Endodermal cell (in vitro differentiated cells): Measurements from ENCODE around the gene KCNAB3. TPM values are rescaled to one million over a fixed set of nuclear protein-coding genes. Genes with fewer than 3 reads are reported as not detected.
A peak's percentile ranks its signal among the peaks of the same experiment; 100 is the strongest.

Experiments
- DNase-seq: peaks from one replicate; pipeline ENCODE4 v3.0.0-alpha.2; 2017
- H3K27ac ChIP-seq: 2 replicates; pipeline ENCODE4 v1.5.1; 2013; ENCODE audit warnings: mild to moderate bottlenecking, low read depth, low read length, moderate library complexity
- H3K27me3 ChIP-seq: 2 replicates; pipeline ENCODE4 v1.6.1; 2013; ENCODE audit warnings: mild to moderate bottlenecking, low read length, moderate library complexity; ENCODE audit not compliant: insufficient read depth, control insufficient read depth, poor library complexity, severe bottlenecking
- H3K36me3 ChIP-seq: 2 replicates; pipeline ENCODE4 v1.7.0; 2013; ENCODE audit warnings: mild to moderate bottlenecking, low read length, moderate library complexity; ENCODE audit not compliant: control insufficient read depth, insufficient read depth
- H3K4me1 ChIP-seq: one replicate; pipeline ENCODE4 v1.7.0; 2013; ENCODE audit warnings: low read length; ENCODE audit not compliant: control insufficient read depth, insufficient read depth
- H3K4me3 ChIP-seq: 2 replicates; pipeline ENCODE4 v1.5.1; 2013; ENCODE audit warnings: mild to moderate bottlenecking, low read length, moderate library complexity
- H3K9ac ChIP-seq: 2 replicates; pipeline ENCODE4 v1.6.1; 2013; ENCODE audit warnings: mild to moderate bottlenecking, low read length, moderate library complexity; ENCODE audit not compliant: poor library complexity, severe bottlenecking; ENCODE audit errors: extremely low read depth
- H3K9me3 ChIP-seq: 2 replicates; pipeline ENCODE4 v1.6.1; 2013; ENCODE audit warnings: mild to moderate bottlenecking, low read length, moderate library complexity; ENCODE audit not compliant: control insufficient read depth
- H3K27ac Mint-ChIP-seq: 2 replicates; pipeline ENCODE4 v1.8.0; 2020; ENCODE audit warnings: mixed read lengths
- H3K27me3 Mint-ChIP-seq: 2 replicates; pipeline ENCODE4 v1.8.0; 2021; ENCODE audit warnings: mild to moderate bottlenecking, mixed read lengths; ENCODE audit not compliant: insufficient read depth
- H3K36me3 Mint-ChIP-seq: 2 replicates; pipeline ENCODE4 v1.8.0; 2020; ENCODE audit warnings: low read depth, mixed read lengths
- H3K4me1 Mint-ChIP-seq: 2 replicates; pipeline ENCODE4 v1.8.0; 2020; ENCODE audit warnings: mixed read lengths
- H3K4me3 Mint-ChIP-seq: 2 replicates; pipeline ENCODE4 v1.8.0; 2020; ENCODE audit warnings: mild to moderate bottlenecking, moderate library complexity, mixed read lengths
- H3K9me3 Mint-ChIP-seq: 2 replicates; pipeline ENCODE4 v1.8.0; 2020; ENCODE audit warnings: mild to moderate bottlenecking, mixed read lengths
- CTCF ChIP-seq: fragments of 200-600 bp; sonication (generic); conservative IDR thresholded peaks from 2 replicates; pipeline ENCODE4 v1.5.0; 2021; ENCODE audit warnings: antibody characterized with exemption, mild to moderate bottlenecking
- WGBS, 2 experiments: methylation state at CpG; one replicate each; pipeline versions ENCODE4 v1.1.5 to v1.1.7; 2013; ENCODE audit warnings: missing lambda C conversion rate in 2 of 2, mixed read lengths in 1 of 2; ENCODE audit not compliant: insufficient coverage in 1 of 2, insufficient read length in 1 of 2; 5-methylcytosine and 5-hydroxymethylcytosine counted together
- total RNA-seq, 2 donors: library from RNA; stranded (reverse); fragmentation: NEBNext Ultra II Directional in 1 of 2; extraction: Animal tissue kit (Norgen Biotek cat#: 25700) in 1 of 2; gene quantifications; 2 replicates in 1 of 2; 3 replicates in 1 of 2; pipeline ENCODE4 v1.2.1, GENCODE V29; 2021

The KCNAB3 gene
- total RNA-seq, 2 donors from 2014 or later = 4.0 to 6.5 TPM

GRCh38 chr17:7922845-7923628 is 6.6 kb downstream of the KCNAB3 start:
- H3K9me3 Mint-ChIP-seq = no peaks in the 10 kb centered on the region
- peaks cover 40% of the 10 kb centered on the region for H3K27me3 ChIP-seq
- H3K9ac ChIP-seq = no peak overlapping the region
- H3K4me1 Mint-ChIP-seq = peaks cover 18% of the 10 kb centered on the region
- H3K36me3 Mint-ChIP-seq = peaks cover 2% of the 10 kb centered on the region
- peak; percentile 96 for DNase-seq
- no peaks in the 10 kb centered on the region for H3K9me3 ChIP-seq
- no peaks in the 10 kb centered on the region for H3K36me3 ChIP-seq
- peak overlapping the region; percentile 42 for H3K4me3 Mint-ChIP-seq
- H3K4me3 ChIP-seq = no peak overlapping the region
- WGBS, 2 experiments = 46 to 51% methylated on average over 28 to 45 of the region's 45 CpGs
- TF ChIP-seq CTCF = no peak
- no peak overlapping the region for H3K27ac ChIP-seq
- peaks cover 2% of the 10 kb centered on the region for H3K4me1 ChIP-seq
- no peak overlapping the region for H3K27ac Mint-ChIP-seq
- H3K27me3 Mint-ChIP-seq = peaks cover 88% of the 10 kb centered on the region

- H3K27ac ChIP-seq = no peak overlapping the region
- H3K9me3 Mint-ChIP-seq = no peaks in the 10 kb centered on the region
- H3K4me1 ChIP-seq = peaks cover 2% of the 10 kb centered on the region
- H3K4me3 ChIP-seq = no peak overlapping the region
- H3K4me1 Mint-ChIP-seq = peaks cover 14% of the 10 kb centered on the region
- peaks cover 88% of the 10 kb centered on the region for H3K27me3 Mint-ChIP-seq
- peaks cover 39% of the 10 kb centered on the region for H3K27me3 ChIP-seq
- no peaks in the 10 kb centered on the region for H3K36me3 Mint-ChIP-seq
- H3K9me3 ChIP-seq = no peaks in the 10 kb centered on the region
- no peak overlapping the region for H3K27ac Mint-ChIP-seq
- DNase-seq = peak; percentile 44
- H3K9ac ChIP-seq = no peak overlapping the region
- TF ChIP-seq CTCF = peak; percentile 31
- 60 to 69% methylated on average over 11 to 16 of the region's 16 CpGs for whole genome bisulfite sequencing, 2 experiments
- peak overlapping the region; percentile 42 for H3K4me3 Mint-ChIP-seq
- no peaks in the 10 kb centered on the region for H3K36me3 ChIP-seq
Measured at GRCh38 chr17:7922269-7922844, 7.3 kb downstream of the KCNAB3 start.

DNA sequence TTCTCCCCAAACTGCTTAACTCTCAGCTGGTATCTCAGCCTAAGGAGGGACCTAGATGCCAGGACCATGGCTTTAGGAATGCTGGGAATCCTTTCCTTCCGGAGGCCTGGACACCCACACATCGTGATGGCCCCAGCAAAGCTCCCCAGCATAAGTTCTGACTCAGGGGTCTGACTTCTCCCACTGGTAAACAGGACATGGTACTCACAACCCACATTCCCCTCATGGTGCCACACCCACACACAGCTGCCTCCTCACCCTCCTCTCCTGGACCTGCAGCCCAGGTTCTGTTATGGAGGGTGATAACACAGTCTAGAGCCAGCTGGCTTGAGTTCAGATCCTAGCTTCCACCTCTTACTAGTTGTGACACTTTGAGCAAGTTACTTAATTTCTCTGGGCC is 12.8 kb downstream of the KCNAB3 start:
- no peak for TF ChIP-seq CTCF
- DNase-seq = peak; percentile 46
- Mint-ChIP-seq H3K36me3 (no peaks in the 10 kb centered on the region), H3K27ac (no peak overlapping the region), H3K4me3 (peak overlapping the region; percentile 65), H3K27me3 (peaks cover 64% of the 10 kb centered on the region), H3K9me3 (no peaks in the 10 kb centered on the region), H3K4me1 (peaks cover 5% of the 10 kb centered on the region)
- Histone ChIP-seq H3K9me3 (no peaks in the 10 kb centered on the region), H3K36me3 (no peaks in the 10 kb centered on the region), H3K27me3 (peaks cover 15% of the 10 kb centered on the region), H3K4me1 (no peaks in the 10 kb centered on the region), H3K27ac (no peak overlapping the region), H3K9ac (no peak overlapping the region), H3K4me3 (no peak overlapping the region)
- 80 to 88% methylated on average over 1 to 2 of the region's 2 CpGs for WGBS, 2 experiments
